GM23338 (cell line): ENCODE measurements around the gene TLE3. TPM values are rescaled to one million over a fixed set of nuclear protein-coding genes. Genes with fewer than 3 reads are reported as not detected.

Experiments
- ATAC-seq: fragments of 200-7000 bp; cut with Tn5 transposase; 3 replicates; pipeline ENCODE4 v1.9.1; 2020
- DNase-seq: peaks from one replicate; pipeline ENCODE4 v3.0.0-alpha.2; 2015; ENCODE audit warnings: low spot score
- H2AFZ ChIP-seq: fragments of 200-600 bp; sonication (generic); 2 replicates; pipeline ENCODE4 v1.8.0; 2016; ENCODE audit warnings: antibody characterized with exemption, mild to moderate bottlenecking, moderate library complexity
- H3F3A ChIP-seq: fragments of 200-600 bp; sonication (generic); replicated peaks from 2 replicates; pipeline ENCODE4 v1.8.0; 2017; ENCODE audit warnings: antibody characterized with exemption, mixed run types, low read depth
- H3K27ac ChIP-seq: fragments of 200-600 bp; sonication (generic); 2 replicates; pipeline ENCODE4 v1.6.1; 2016; ENCODE audit warnings: low read depth
- H3K27me3 ChIP-seq: fragments of 200-600 bp; sonication (generic); 2 replicates; pipeline ENCODE4 v1.8.0; 2016; ENCODE audit warnings: mild to moderate bottlenecking, mixed run types, moderate library complexity; ENCODE audit not compliant: insufficient read depth
- H3K36me3 ChIP-seq: fragments of 200-600 bp; sonication (generic); 2 replicates; pipeline ENCODE4 v1.8.0; 2016; ENCODE audit warnings: mild to moderate bottlenecking; ENCODE audit not compliant: insufficient read depth
- H3K4me1 ChIP-seq: fragments of 200-600 bp; sonication (generic); 2 replicates; pipeline ENCODE4 v1.8.0; 2016; ENCODE audit warnings: mild to moderate bottlenecking, moderate library complexity; ENCODE audit not compliant: insufficient read depth
- H3K4me2 ChIP-seq: fragments of 200-600 bp; sonication (generic); 2 replicates; pipeline ENCODE4 v1.7.1; 2017; ENCODE audit warnings: mixed run types
- H3K4me3 ChIP-seq: fragments of 200-600 bp; sonication (generic); 2 replicates; pipeline ENCODE4 v1.6.1; 2016; ENCODE audit warnings: mixed run types
- H3K79me2 ChIP-seq: fragments of 200-600 bp; sonication (generic); replicated peaks from 2 replicates; pipeline ENCODE4 v1.8.0; 2017; ENCODE audit warnings: mild to moderate bottlenecking; ENCODE audit not compliant: insufficient read depth
- H3K9me2 ChIP-seq: fragments of 200-600 bp; sonication (generic); 2 replicates; pipeline ENCODE4 v1.8.0; 2017; ENCODE audit not compliant: insufficient read depth
- H4K20me1 ChIP-seq: fragments of 200-600 bp; sonication (generic); replicated peaks from 2 replicates; pipeline ENCODE4 v1.8.0; 2017; ENCODE audit warnings: mild to moderate bottlenecking; ENCODE audit not compliant: insufficient read depth
- H3K27ac Mint-ChIP-seq: 2 replicates; pipeline ENCODE4 v1.8.0; 2020; ENCODE audit warnings: inconsistent platforms, mild to moderate bottlenecking, moderate library complexity, mixed read lengths
- H3K27me3 Mint-ChIP-seq: 3 replicates; pipeline ENCODE4 v1.8.0; 2022; ENCODE audit warnings: low read depth, mild to moderate bottlenecking, moderate library complexity, mixed read lengths, inconsistent platforms; ENCODE audit not compliant: insufficient read depth, poor library complexity
- H3K36me3 Mint-ChIP-seq: 3 replicates; pipeline ENCODE4 v1.8.0; 2021; ENCODE audit warnings: low read depth, mild to moderate bottlenecking, inconsistent platforms, moderate library complexity, mixed read lengths
- H3K4me1 Mint-ChIP-seq: 3 replicates; pipeline ENCODE4 v1.8.0; 2020; ENCODE audit warnings: mild to moderate bottlenecking, inconsistent platforms, mixed read lengths
- H3K4me3 Mint-ChIP-seq: 3 replicates; pipeline ENCODE4 v1.8.0; 2021; ENCODE audit warnings: moderate library complexity, mild to moderate bottlenecking, inconsistent platforms, mixed read lengths
- H3K9me3 Mint-ChIP-seq: 3 replicates; pipeline ENCODE4 v1.8.0; 2020; ENCODE audit warnings: moderate library complexity, mild to moderate bottlenecking, inconsistent platforms, mixed read lengths
- CREB1 ChIP-seq: fragments of 250-450 bp; sonication (Bioruptor Pico); IDR thresholded peaks from 2 replicates; pipeline ENCODE4 v1.5.0; 2020; ENCODE audit warnings: low read depth, mild to moderate bottlenecking, moderate library complexity
- CTCF ChIP-seq, 2 experiments: fragments of 200-600 bp in 1 of 2; sonication (generic) in 1 of 2; conservative IDR thresholded peaks; 2 replicates each; pipeline versions ENCODE4 v1.5.1 to v1.6.1; 2016 to 2017; ENCODE audit warnings: antibody characterized with exemption in 2 of 2, low read depth in 2 of 2, mild to moderate bottlenecking in 2 of 2, moderate library complexity in 1 of 2
- ETS1 ChIP-seq: IDR thresholded peaks from 2 replicates; pipeline ENCODE4 v1.6.1; 2016; ENCODE audit warnings: antibody characterized with exemption
- EZH2 ChIP-seq: fragments of 200-600 bp; sonication (generic); IDR thresholded peaks from one replicate; pipeline ENCODE4 v1.8.0; 2017; ENCODE audit warnings: antibody characterized with exemption, mild to moderate bottlenecking, low read depth; ENCODE audit not compliant: unreplicated experiment
- JUNB ChIP-seq: IDR thresholded peaks from one replicate; pipeline ENCODE4 v1.6.1; 2016; ENCODE audit warnings: antibody characterized with exemption; ENCODE audit not compliant: unreplicated experiment
- NANOG ChIP-seq: IDR thresholded peaks from 2 replicates; pipeline ENCODE4 v1.6.1; 2016; ENCODE audit warnings: antibody characterized with exemption, borderline replicate concordance
- POLR2AphosphoS5 ChIP-seq: IDR thresholded peaks from 2 replicates; pipeline ENCODE4 v1.6.1; 2016; ENCODE audit warnings: antibody characterized with exemption, low read depth
- REST ChIP-seq: IDR thresholded peaks from one replicate; pipeline ENCODE4 v1.6.1; 2018; ENCODE audit warnings: antibody characterized with exemption; ENCODE audit not compliant: unreplicated experiment
- STAT1 ChIP-seq: IDR thresholded peaks from one replicate; pipeline ENCODE4 v1.6.1; 2016; ENCODE audit warnings: antibody characterized with exemption; ENCODE audit not compliant: unreplicated experiment
- ZNF114 ChIP-seq: fragments of 250-450 bp; sonication (Bioruptor Pico); IDR thresholded peaks from 2 replicates; pipeline ENCODE4 v1.5.0; 2020; ENCODE audit warnings: mild to moderate bottlenecking, moderate library complexity
- ZNF331 ChIP-seq: fragments of 250-450 bp; sonication (Bioruptor Pico); IDR thresholded peaks from 2 replicates; pipeline ENCODE4 v1.5.0; 2020; ENCODE audit warnings: low read depth, mild to moderate bottlenecking, moderate library complexity
- ZNF462 ChIP-seq: fragments of 250-450 bp; sonication (Bioruptor Pico); IDR thresholded peaks from 2 replicates; pipeline ENCODE4 v1.5.0; 2020; ENCODE audit warnings: mild to moderate bottlenecking, moderate library complexity
- polyA plus RNA-seq: library from polyadenylated mRNA; unstranded; fragments of >200 nt; fragmentation: Nextera tagmentation; extraction: Ambion mirVana; gene quantifications from 2 replicates; pipeline ENCODE4 v1.2.1, GENCODE V29; 2016
- total RNA-seq: library from RNA; depleted of rRNA; stranded (reverse); fragments of >200 nt; shearing (Covaris generic); gene quantifications from 2 replicates; pipeline ENCODE4 v1.2.3, GENCODE V29; 2014

TLE3 gene
- total and polyA plus RNA-seq, 2 experiments from 2014 or later, result 10.4 to 79.5 TPM

GRCh38 chr15:69998541-69999391 is 99.0 kb downstream of the TLE3 start:
- DNase-seq, result no peak
- TF ChIP-seq JUNB (no peak), EZH2 (no peak), ZNF462 (CRISPR knock-in tag) (no peak), CREB1 (CRISPR knock-in tag) (no peak), ETS1 (no peak), NANOG (no peak), STAT1 (no peak), ZNF331 (CRISPR knock-in tag) (no peak), ZNF114 (CRISPR knock-in tag) (no peak), POLR2AphosphoS5 (no peak), CTCF (conservative IDR thresholded peaks at IDR 0.05; ENCODE audit: low read depth in 2 of 2) (no peak), REST (no peak)
- Mint-ChIP-seq H3K27ac (no peak overlapping the region), H3K27me3 (peaks cover 14% of the 10 kb centered on the region), H3K36me3 (peaks cover 12% of the 10 kb centered on the region), H3K9me3 (peaks cover 18% of the 10 kb centered on the region), H3K4me3 (no peak overlapping the region), H3K4me1 (peaks cover 6% of the 10 kb centered on the region)
- H3K9me2 ChIP-seq, result no peaks in the 10 kb centered on the region
- no peak overlapping the region for H3K4me3 ChIP-seq
- no peak for ATAC-seq
- H3K4me2 ChIP-seq, result no peak overlapping the region
- H2AFZ ChIP-seq, result no peak overlapping the region
- H3K27ac ChIP-seq, result no peak overlapping the region
- no peaks in the 10 kb centered on the region for H3F3A ChIP-seq
- H3K79me2 ChIP-seq, result no peaks in the 10 kb centered on the region
- no peaks in the 10 kb centered on the region for H3K27me3 ChIP-seq
- no peaks in the 10 kb centered on the region for H3K36me3 ChIP-seq
- H4K20me1 ChIP-seq, result no peaks in the 10 kb centered on the region; the same call in 1 of the 2 replicates
- no peaks in the 10 kb centered on the region for H3K4me1 ChIP-seq
